ENCODE results near the gene FREM2.

Gene FREM2

GRCh38 chr13:38687246-38688229, 661 bp downstream of the FREM2 start:
- DNase-seq = no peak

- no peak for DNase-seq
These were observed 1.8 kb downstream of the FREM2 start for GRCh38 chr13:38688674-38689073.

- no peak for DNase-seq
These were observed 3.4 kb downstream of the FREM2 start for GRCh38 chr13:38690231-38690630.

GRCh38 chr13:38693168-38693567, 6.3 kb downstream of the FREM2 start:
- DNase-seq = no peak

- DNase-seq = no peak
These were observed 6.8 kb downstream of the FREM2 start for GRCh38 chr13:38693641-38694040.

- DNase-seq = no peak
These were observed 10.3 kb downstream of the FREM2 start for GRCh38 chr13:38697197-38697596.

GRCh38 chr13:38697628-38698333, 10.9 kb downstream of the FREM2 start:
- no peak for DNase-seq

- no peak for DNase-seq
These were observed 13.2 kb downstream of the FREM2 start for GRCh38 chr13:38700051-38700450.

- no peak for DNase-seq
These were observed 15.8 kb downstream of the FREM2 start for GRCh38 chr13:38702669-38703068.

GRCh38 chr13:38703255-38703654, 16.4 kb downstream of the FREM2 start:
- no peak for DNase-seq

- DNase-seq = no peak
These were observed 18.5 kb downstream of the FREM2 start for GRCh38 chr13:38705365-38705764.

- no peak for DNase-seq
These were observed 20.6 kb downstream of the FREM2 start for GRCh38 chr13:38707460-38707859.

GRCh38 chr13:38713046-38713445, 26.2 kb downstream of the FREM2 start:
- DNase-seq = no peak

GRCh38 chr13:38718374-38718773, 31.5 kb downstream of the FREM2 start:
- DNase-seq = no peak

GRCh38 chr13:38730332-38730731, 43.5 kb downstream of the FREM2 start:
- DNase-seq = no peak

- no peak for DNase-seq
These were observed 46.3 kb downstream of the FREM2 start for GRCh38 chr13:38733146-38733545.

GRCh38 chr13:38735665-38736440, 49.0 kb downstream of the FREM2 start:
- DNase-seq = no peak

GRCh38 chr13:38743466-38743865, 56.6 kb downstream of the FREM2 start:
- DNase-seq = no peak

- no peak for DNase-seq
These were observed 65.8 kb downstream of the FREM2 start for GRCh38 chr13:38752686-38753085.

- no peak for DNase-seq
These were observed 67.0 kb downstream of the FREM2 start for GRCh38 chr13:38753878-38754277.

- no peak for DNase-seq
These were observed 68.9 kb downstream of the FREM2 start for GRCh38 chr13:38755793-38756192.

- DNase-seq = no peak
These were observed 71.4 kb downstream of the FREM2 start for GRCh38 chr13:38758277-38758676.

- no peak for DNase-seq
These were observed 72.5 kb downstream of the FREM2 start for GRCh38 chr13:38759390-38759789.

All from central memory CD4-positive, alpha-beta T cell (primary cell).